ENCODE data around the gene FOXD3. TPM values are rescaled to one million over a fixed set of nuclear protein-coding genes. Genes with fewer than 3 reads are reported as not detected.

The FOXD3 gene
- total RNA-seq, 2 donors from 2014 or later, result not detected

GRCh38 chr1:63324779-63325119 is 2.4 kb downstream of the FOXD3 start:
- peak overlapping the region; percentile 66 to 84 for H3K4me3 Mint-ChIP-seq
- no peak for ATAC-seq (replicated peaks in 1 of 2)
- H3K9me3 Mint-ChIP-seq, result no peaks in the 10 kb centered on the region
- H3K27me3 Mint-ChIP-seq (ENCODE audit: low read depth), result peaks cover 77% of the 10 kb centered on the region
- peaks cover 56% of the 10 kb centered on the region for H3K4me1 Mint-ChIP-seq (ENCODE audit: low read depth)
- H3K36me3 Mint-ChIP-seq (ENCODE audit: insufficient read depth in 2 of 2), result peaks cover 7 to 12% of the 10 kb centered on the region in 2 donors
- H3K27ac Mint-ChIP-seq, result peak overlapping the region; percentile 84
- no peak for DNase-seq

- no peak for ATAC-seq (replicated peaks in 1 of 2)
- DNase-seq, result no peak
- peaks cover 7 to 12% of the 10 kb centered on the region in 2 donors for H3K36me3 Mint-ChIP-seq (ENCODE audit: insufficient read depth in 2 of 2)
- H3K27ac Mint-ChIP-seq, result no peak overlapping the region
- H3K4me3 Mint-ChIP-seq, result peak overlapping the region in 1 of 2 donors; percentile 13
- no peaks in the 10 kb centered on the region for H3K9me3 Mint-ChIP-seq
- peaks cover 74% of the 10 kb centered on the region for H3K27me3 Mint-ChIP-seq (ENCODE audit: low read depth)
- H3K4me1 Mint-ChIP-seq (ENCODE audit: low read depth), result peaks cover 53% of the 10 kb centered on the region
Measured at GRCh38 chr1:63325279-63325985, 3.1 kb downstream of the FOXD3 start.

- DNase-seq (no peak), ATAC-seq (replicated peaks in 1 of 2) (no peak)
- Mint-ChIP-seq H3K4me3 (peak overlapping the region; percentile 43 to 82), H3K27ac (peak overlapping the region; percentile 43), H3K27me3 (ENCODE audit: low read depth) (peaks cover 74% of the 10 kb centered on the region), H3K36me3 (ENCODE audit: insufficient read depth in 2 of 2) (peaks cover 8 to 15% of the 10 kb centered on the region in 2 donors), H3K4me1 (ENCODE audit: low read depth) (peaks cover 53% of the 10 kb centered on the region), H3K9me3 (peaks cover 0 to 2% of the 10 kb centered on the region in 2 donors)
Measured at GRCh38 chr1:63326106-63326472, 3.7 kb downstream of the FOXD3 start.

- ATAC-seq (replicated peaks in 1 of 2) (no peak), DNase-seq (peak in 1 of 2 donors; percentile 33)
- peaks cover 0 to 2% of the 10 kb centered on the region in 2 donors for H3K9me3 Mint-ChIP-seq
- H3K36me3 Mint-ChIP-seq (ENCODE audit: insufficient read depth in 2 of 2), result peaks cover 6 to 10% of the 10 kb centered on the region in 2 donors
- H3K4me1 Mint-ChIP-seq (ENCODE audit: low read depth), result peaks cover 47% of the 10 kb centered on the region
- peaks cover 74% of the 10 kb centered on the region for H3K27me3 Mint-ChIP-seq (ENCODE audit: low read depth)
- peak overlapping the region; percentile 81 for H3K27ac Mint-ChIP-seq
- H3K4me3 Mint-ChIP-seq, result peak overlapping the region; percentile 73 to 82
Measured at GRCh38 chr1:63326473-63327380, 4.4 kb downstream of the FOXD3 start.

- Mint-ChIP-seq H3K9me3 (peaks cover 0 to 2% of the 10 kb centered on the region in 2 donors), H3K36me3 (ENCODE audit: insufficient read depth in 2 of 2) (peaks cover 5 to 8% of the 10 kb centered on the region in 2 donors), H3K4me1 (ENCODE audit: low read depth) (peaks cover 44% of the 10 kb centered on the region), H3K4me3 (peak overlapping the region; percentile 73 to 82), H3K27ac (peak overlapping the region; percentile 81), H3K27me3 (ENCODE audit: low read depth) (peaks cover 78% of the 10 kb centered on the region)
- ATAC-seq (replicated peaks in 1 of 2) (peak; percentile 54), DNase-seq (peak; percentile 68 to 71)
Measured at GRCh38 chr1:63327417-63328054, 5.2 kb downstream of the FOXD3 start.

GRCh38 chr1:63328122-63328521 is 5.8 kb downstream of the FOXD3 start:
- ATAC-seq (replicated peaks in 1 of 2), result no peak
- no peak overlapping the region for H3K4me3 Mint-ChIP-seq
- H3K9me3 Mint-ChIP-seq, result peaks cover 0 to 2% of the 10 kb centered on the region in 2 donors
- no peak overlapping the region for H3K27ac Mint-ChIP-seq
- H3K4me1 Mint-ChIP-seq (ENCODE audit: low read depth), result peaks cover 44% of the 10 kb centered on the region
- no peak for DNase-seq
- H3K27me3 Mint-ChIP-seq (ENCODE audit: low read depth), result peaks cover 83% of the 10 kb centered on the region
- H3K36me3 Mint-ChIP-seq (ENCODE audit: insufficient read depth in 2 of 2), result peaks cover 5 to 8% of the 10 kb centered on the region in 2 donors

GRCh38 chr1:63328781-63329180 is 6.4 kb downstream of the FOXD3 start:
- Mint-ChIP-seq H3K4me1 (ENCODE audit: low read depth) (peaks cover 44% of the 10 kb centered on the region), H3K9me3 (peaks cover 0 to 2% of the 10 kb centered on the region in 2 donors), H3K27ac (peak overlapping the region; percentile 14), H3K4me3 (peak overlapping the region in 1 of 2 donors; percentile 10), H3K27me3 (ENCODE audit: low read depth) (peaks cover 89% of the 10 kb centered on the region), H3K36me3 (ENCODE audit: insufficient read depth in 2 of 2) (peaks cover 5 to 8% of the 10 kb centered on the region in 2 donors)
- DNase-seq (no peak), ATAC-seq (replicated peaks in 1 of 2) (no peak)

- H3K27me3 Mint-ChIP-seq (ENCODE audit: low read depth), result peaks cover 90% of the 10 kb centered on the region
- peak in 1 of 2 donors; percentile 14 for DNase-seq
- peak overlapping the region; percentile 69 to 75 for H3K4me3 Mint-ChIP-seq
- peak in 1 of 2 donors; percentile 47 for ATAC-seq (replicated peaks in 1 of 2)
- peaks cover 41% of the 10 kb centered on the region for H3K4me1 Mint-ChIP-seq (ENCODE audit: low read depth)
- H3K9me3 Mint-ChIP-seq, result peaks cover 0 to 2% of the 10 kb centered on the region in 2 donors
- H3K27ac Mint-ChIP-seq, result peak overlapping the region; percentile 14
- peaks cover 5 to 7% of the 10 kb centered on the region in 2 donors for H3K36me3 Mint-ChIP-seq (ENCODE audit: insufficient read depth in 2 of 2)
Measured at GRCh38 chr1:63329621-63330330, 7.4 kb downstream of the FOXD3 start.

GRCh38 chr1:63330331-63330916 is 8.1 kb downstream of the FOXD3 start:
- Mint-ChIP-seq H3K4me1 (ENCODE audit: low read depth) (peaks cover 36% of the 10 kb centered on the region), H3K9me3 (peaks cover 0 to 2% of the 10 kb centered on the region in 2 donors), H3K4me3 (peak overlapping the region; percentile 5 to 71), H3K27me3 (ENCODE audit: low read depth) (peaks cover 92% of the 10 kb centered on the region), H3K27ac (no peak overlapping the region), H3K36me3 (ENCODE audit: insufficient read depth in 2 of 2) (peaks cover 5 to 7% of the 10 kb centered on the region in 2 donors)
- DNase-seq (no peak), ATAC-seq (replicated peaks in 1 of 2) (no peak)

GRCh38 chr1:63342402-63342801 is 20.0 kb downstream of the FOXD3 start:
- Mint-ChIP-seq H3K4me3 (no peak overlapping the region), H3K4me1 (ENCODE audit: low read depth) (no peaks in the 10 kb centered on the region), H3K27ac (no peak overlapping the region), H3K9me3 (no peaks in the 10 kb centered on the region), H3K36me3 (ENCODE audit: insufficient read depth in 2 of 2) (no peaks in the 10 kb centered on the region), H3K27me3 (ENCODE audit: low read depth) (peaks cover 21% of the 10 kb centered on the region)
- no peak for DNase-seq
- no peak for ATAC-seq (replicated peaks in 1 of 2)

- peaks cover 24% of the 10 kb centered on the region for H3K27me3 Mint-ChIP-seq (ENCODE audit: low read depth)
- no peak for ATAC-seq (replicated peaks in 1 of 2)
- no peaks in the 10 kb centered on the region for H3K9me3 Mint-ChIP-seq
- no peak for DNase-seq
- no peak overlapping the region for H3K4me3 Mint-ChIP-seq
- no peaks in the 10 kb centered on the region for H3K4me1 Mint-ChIP-seq (ENCODE audit: low read depth)
- no peaks in the 10 kb centered on the region for H3K36me3 Mint-ChIP-seq (ENCODE audit: insufficient read depth in 2 of 2)
- no peak overlapping the region for H3K27ac Mint-ChIP-seq
Measured at GRCh38 chr1:63343922-63344321, 21.6 kb downstream of the FOXD3 start.

- Mint-ChIP-seq H3K36me3 (ENCODE audit: insufficient read depth in 2 of 2) (no peaks in the 10 kb centered on the region), H3K27me3 (ENCODE audit: low read depth) (peaks cover 46% of the 10 kb centered on the region), H3K27ac (no peak overlapping the region), H3K4me1 (ENCODE audit: low read depth) (no peaks in the 10 kb centered on the region), H3K4me3 (no peak overlapping the region), H3K9me3 (no peaks in the 10 kb centered on the region)
- ATAC-seq (replicated peaks in 1 of 2) (no peak), DNase-seq (no peak)
Measured at GRCh38 chr1:63350320-63350719, 28.0 kb downstream of the FOXD3 start.

All from activated T-cell treated with anti-CD3 and anti-CD28 coated beads, Interleukin-2, amount 50 U/mL, for 72 hours (primary cell).